H1 (cell line): ENCODE results near the gene PRKAR2B. TPM values are rescaled to one million over a fixed set of nuclear protein-coding genes. Genes with fewer than 3 reads are reported as not detected.
"Not testable (repeated sequence)": the region's sequence is repeated elsewhere in the genome, so short reads cannot be mapped to it uniquely, and the experiment has no call there.

Source experiments
- CTCF ChIA-PET: fragments of 300-600 bp; sonication (Branson Sonifier 250); formaldehyde crosslinking; loops from one replicate; lab custom pipeline; 2021; ENCODE audit not compliant: partially characterized antibody; lab: Charles Lee
- POLR2A ChIA-PET: fragments of 300-600 bp; sonication (Branson Sonifier 250); formaldehyde crosslinking; loops from one replicate; lab custom pipeline; 2021; ENCODE audit warnings: inconsistent platforms; ENCODE audit not compliant: partially characterized antibody; lab: Charles Lee
- DNase-seq, 2 experiments: peaks; one replicate each; pipeline versions ENCODE4 v3.0.0 to v3.0.0-alpha.2; 2010 to 2022; ENCODE audit warnings: low spot score in 2 of 2, low read depth in 1 of 2, mixed read lengths in 1 of 2
- FAIRE-seq: peaks from 2 replicates; lab custom pipeline; 2011; peaks lifted over from hg19 to GRCh38; lab: Jason Lieb, UNC
- H2AFZ ChIP-seq: 2 replicates; pipeline ENCODE4 v1.8.1; 2012; ENCODE audit warnings: low read length, inconsistent platforms
- H2AK5ac ChIP-seq: 2 replicates; pipeline ENCODE4 v1.6.1; 2013; ENCODE audit warnings: low read depth, low read length
- H2BK120ac ChIP-seq: replicated peaks from 2 replicates; pipeline ENCODE3; 2013; ENCODE audit warnings: low read depth, low read length, inconsistent platforms
- H2BK12ac ChIP-seq: 2 replicates; pipeline ENCODE4 v1.6.1; 2013; ENCODE audit warnings: low read depth, low read length
- H2BK15ac ChIP-seq: 2 replicates; pipeline ENCODE4 v1.6.1; 2013; ENCODE audit warnings: low read length
- H2BK20ac ChIP-seq: 2 replicates; pipeline ENCODE4 v1.6.1; 2013; ENCODE audit warnings: low read length
- H2BK5ac ChIP-seq: 2 replicates; pipeline ENCODE4 v1.6.1; 2013; ENCODE audit warnings: low read depth, low read length
- H3K14ac ChIP-seq: 2 replicates; pipeline ENCODE4 v1.6.1; 2013; ENCODE audit warnings: inconsistent platforms; ENCODE audit not compliant: insufficient read length
- H3K18ac ChIP-seq: 2 replicates; pipeline ENCODE4 v1.6.1; 2013; ENCODE audit warnings: low read length; ENCODE audit errors: extremely low read depth
- H3K23ac ChIP-seq: 2 replicates; pipeline ENCODE4 v1.6.1; 2013; ENCODE audit warnings: inconsistent platforms; ENCODE audit not compliant: insufficient read length
- H3K23me2 ChIP-seq: 2 replicates; pipeline ENCODE4 v1.6.1; 2013; ENCODE audit warnings: low read depth, low read length
- H3K27ac ChIP-seq: 2 replicates; pipeline ENCODE4 v1.6.1; 2011; ENCODE audit warnings: low read depth, low read length, inconsistent platforms
- H3K27me3 ChIP-seq, 4 experiments: replicated peaks in 1 of 4; 1 replicate in 1 of 4; 2 replicates in 3 of 4; pipeline versions ENCODE4 v1.6.1 to v1.8.1; 2011 to 2013; ENCODE audit warnings: low read length in 3 of 4, mild to moderate bottlenecking in 3 of 4, inconsistent platforms in 2 of 4, mixed read lengths in 2 of 4, moderate library complexity in 1 of 4; ENCODE audit not compliant: control insufficient read depth in 3 of 4, insufficient read depth in 3 of 4; ENCODE audit errors: extremely low read depth in 1 of 4
- H3K36me3 ChIP-seq, 4 experiments: 2 replicates each; pipeline versions ENCODE4 v1.6.1 to v1.8.1; 2011 to 2013; ENCODE audit warnings: mild to moderate bottlenecking in 4 of 4, low read length in 3 of 4, moderate library complexity in 2 of 4, control low read depth in 1 of 4, inconsistent platforms in 1 of 4; ENCODE audit not compliant: insufficient read depth in 4 of 4, control insufficient read depth in 2 of 4
- H3K4ac ChIP-seq: replicated peaks from 2 replicates; pipeline ENCODE3; 2013; ENCODE audit warnings: low read length, low read depth, mixed read lengths, inconsistent platforms; ENCODE audit not compliant: insufficient read length
- H3K4me1 ChIP-seq, 4 experiments: replicated peaks in 1 of 4; 1 replicate in 1 of 4; 2 replicates in 3 of 4; pipeline versions ENCODE4 v1.6.1 to v1.8.1; 2011 to 2013; ENCODE audit warnings: low read length in 3 of 4, inconsistent platforms in 2 of 4, mixed read lengths in 1 of 4; ENCODE audit not compliant: insufficient read depth in 4 of 4, control insufficient read depth in 3 of 4
- H3K4me2 ChIP-seq, 2 experiments: 2 replicates each; pipeline versions ENCODE4 v1.6.1 to v1.8.1; 2011 to 2013; ENCODE audit warnings: low read depth in 2 of 2, low read length in 2 of 2, control low read depth in 1 of 2, inconsistent platforms in 1 of 2, mild to moderate bottlenecking in 1 of 2; ENCODE audit not compliant: insufficient read depth in 1 of 2
- H3K4me3 ChIP-seq, 4 experiments: fragments of 200-600, 300-600 bp in 1 of 4; sonication (generic), shearing (Covaris generic), sonication (Bioruptor Twin) in 1 of 4; 2 replicates each; pipeline versions ENCODE4 v1.5.1 to v1.8.1; 2011 to 2016; ENCODE audit warnings: low read length in 4 of 4, low read depth in 3 of 4, control low read depth in 2 of 4, inconsistent platforms in 2 of 4, mild to moderate bottlenecking in 2 of 4, mixed read lengths in 1 of 4, moderate library complexity in 1 of 4; ENCODE audit not compliant: insufficient read depth in 2 of 4; ENCODE audit errors: extremely low read depth in 1 of 4
- H3K56ac ChIP-seq: replicated peaks from 2 replicates; pipeline ENCODE3; 2013; ENCODE audit warnings: low read depth, mild to moderate bottlenecking, mixed read lengths, low read length, inconsistent platforms; ENCODE audit not compliant: insufficient read length
- H3K79me1 ChIP-seq: 2 replicates; pipeline ENCODE4 v1.6.1; 2013; ENCODE audit warnings: low read depth, low read length, control low read depth
- H3K79me2 ChIP-seq, 2 experiments: 2 replicates each; pipeline versions ENCODE4 v1.6.1 to v1.8.1; 2012 to 2013; ENCODE audit warnings: low read length in 2 of 2, mild to moderate bottlenecking in 2 of 2, inconsistent platforms in 1 of 2; ENCODE audit not compliant: insufficient read depth in 2 of 2, control insufficient read depth in 1 of 2
- H3K9ac ChIP-seq, 4 experiments: replicated peaks in 1 of 4; 1 replicate in 1 of 4; 2 replicates in 3 of 4; pipeline versions ENCODE4 v1.6.1 to v1.8.1; 2011 to 2013; ENCODE audit warnings: low read depth in 3 of 4, low read length in 3 of 4, control low read depth in 2 of 4, mild to moderate bottlenecking in 2 of 4, moderate library complexity in 2 of 4, inconsistent platforms in 1 of 4; ENCODE audit errors: extremely low read depth in 1 of 4
- H3K9me3 ChIP-seq, 2 experiments: 2 replicates each; pipeline versions ENCODE4 v1.6.1 to v1.8.1; 2012 to 2013; ENCODE audit warnings: mild to moderate bottlenecking in 2 of 2, moderate library complexity in 2 of 2, control low read depth in 1 of 2, inconsistent platforms in 1 of 2, low read depth in 1 of 2, low read length in 1 of 2, mixed read lengths in 1 of 2; ENCODE audit not compliant: insufficient read depth in 2 of 2
- H4K20me1 ChIP-seq, 2 experiments: replicated peaks in 1 of 2; 2 replicates each; pipeline versions ENCODE3 to v1.8.1; 2011 to 2013; ENCODE audit warnings: inconsistent platforms in 2 of 2, low read length in 2 of 2, mild to moderate bottlenecking in 1 of 2; ENCODE audit not compliant: insufficient read depth in 2 of 2, control insufficient read depth in 1 of 2
- H4K5ac ChIP-seq: 2 replicates; pipeline ENCODE4 v1.6.1; 2013; ENCODE audit warnings: low read length, low read depth, mixed read lengths, inconsistent platforms; ENCODE audit not compliant: insufficient read length
- H4K8ac ChIP-seq: 2 replicates; pipeline ENCODE4 v1.8.0; 2013; ENCODE audit warnings: mild to moderate bottlenecking, moderate library complexity, low read length, inconsistent platforms; ENCODE audit not compliant: insufficient read depth; ENCODE audit errors: extremely low read depth
- H4K91ac ChIP-seq: replicated peaks from 2 replicates; pipeline ENCODE3; 2013; ENCODE audit warnings: low read length, mixed read lengths, inconsistent platforms; ENCODE audit not compliant: insufficient read length
- WGBS, 2 experiments: shearing (Covaris generic) in 1 of 2; methylation state at CpG; one replicate each; pipeline versions ENCODE4 v1.1.6 to v1.1.7; 2013 to 2015; ENCODE audit warnings: low lambda C conversion rate in 2 of 2, mixed read lengths in 2 of 2, inconsistent platforms in 1 of 2, low coverage in 1 of 2, missing lambda C conversion rate in 1 of 2; ENCODE audit not compliant: insufficient replicate concordance in 2 of 2, insufficient coverage in 1 of 2, insufficient read length in 1 of 2; ENCODE audit errors: extremely low coverage in 1 of 2, missing lambda C conversion rate in 1 of 2; 5-methylcytosine and 5-hydroxymethylcytosine counted together
- polyA plus RNA-seq, 7 experiments: library from polyadenylated mRNA; depleted of rRNA in 3 of 7; stranded (reverse) in 5 of 7; unstranded in 2 of 7; fragments of >200 nt in 5 of 7; fragments of 200-250 nt in 2 of 7; gene quantifications; 1 replicate in 5 of 7; 2 replicates in 1 of 7; 4 replicates in 1 of 7; pipeline versions ENCODE4 v1.2.1 to v1.2.3, GENCODE V29; 2011 to 2013; ENCODE audit warnings: missing spikeins in 2 of 7, mixed read lengths in 2 of 7
- total RNA-seq: library from RNA; stranded (reverse); fragmentation: NEBNext Ultra II Directional; extraction: Animal tissue kit (Norgen Biotek cat#: 25700); gene quantifications from 2 replicates; pipeline ENCODE4 v1.2.1, GENCODE V29; 2021

The PRKAR2B gene
- total and polyA plus RNA-seq, 2 of the 8 experiments (the other 6 are each of a cell fraction or from before 2014, with no cell fraction given): 10.4 to 37.0 TPM

DNA sequence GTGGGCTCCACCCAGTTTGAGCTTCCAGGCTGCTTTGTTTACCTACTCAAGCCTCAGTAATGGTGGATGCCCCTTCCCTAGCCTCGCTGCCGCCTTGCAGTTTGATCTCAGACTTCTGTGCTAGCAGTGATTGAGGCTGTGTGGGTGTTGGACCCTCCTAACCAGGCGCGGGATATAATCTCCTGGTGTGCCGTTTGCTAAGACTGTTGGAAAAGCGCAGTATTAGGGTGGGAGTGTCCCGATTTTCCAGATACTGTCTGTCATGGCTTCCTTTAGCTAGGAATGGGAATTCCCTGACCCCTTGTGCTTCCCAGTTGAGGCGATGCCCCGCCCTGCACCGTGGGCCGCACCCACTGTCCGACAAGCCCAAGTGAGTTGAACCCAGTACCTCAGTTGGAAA is 54.6 kb downstream of the PRKAR2B start:
- H3K14ac ChIP-seq, H3K79me1 ChIP-seq, H4K20me1 ChIP-seq, H2BK15ac ChIP-seq, H3K4me1 ChIP-seq, H3K23me2 ChIP-seq, H4K8ac ChIP-seq, DNase-seq, H4K91ac ChIP-seq, H2BK20ac ChIP-seq, H3K27ac ChIP-seq, H3K27me3 ChIP-seq, H2AFZ ChIP-seq, CTCF ChIA-PET, H3K4me3 ChIP-seq, H2AK5ac ChIP-seq, FAIRE-seq, H3K36me3 ChIP-seq, H3K23ac ChIP-seq, H2BK12ac ChIP-seq, H3K4ac ChIP-seq, H3K4me2 ChIP-seq, H2BK5ac ChIP-seq, H3K79me2 ChIP-seq, H2BK120ac ChIP-seq, POLR2A ChIA-PET, H4K5ac ChIP-seq, H3K56ac ChIP-seq, H3K9ac ChIP-seq, H3K18ac ChIP-seq: not testable (repeated sequence)
- peaks cover 16 to 18% of the 10 kb centered on the region in 2 experiments for H3K9me3 ChIP-seq
- WGBS, 2 experiments: 91% methylated on average over 12 of the region's 12 CpGs; no CpG with 5 or more reads in 1 of the 2 experiments
